Loucy (cell line): ENCODE measurements around the gene ST6GALNAC1.

Experiments used
- H2AFZ ChIP-seq: fragments of 200-600 bp; sonication (generic); 2 replicates; pipeline ENCODE4 v1.6.0; 2016; ENCODE audit warnings: antibody characterized with exemption, mild to moderate bottlenecking, low read length, moderate library complexity
- H3F3A ChIP-seq: fragments of 200-600 bp; 2 replicates; pipeline ENCODE4 v1.6.0; 2016; ENCODE audit warnings: antibody characterized with exemption, low read depth, mild to moderate bottlenecking
- H3K27me3 ChIP-seq: fragments of 200-600 bp; sonication (generic); 2 replicates; pipeline ENCODE4 v1.6.1; 2014; ENCODE audit warnings: low read length, mild to moderate bottlenecking; ENCODE audit not compliant: insufficient read depth, poor library complexity, severe bottlenecking
- H3K36me3 ChIP-seq: fragments of 200-600 bp; sonication (generic); 2 replicates; pipeline ENCODE4 v1.6.1; 2016; ENCODE audit warnings: low read length; ENCODE audit not compliant: insufficient read depth
- H3K4me1 ChIP-seq: fragments of 200-600 bp; sonication (generic); 2 replicates; pipeline ENCODE4 v1.5.1; 2014; ENCODE audit warnings: low read length, mild to moderate bottlenecking; ENCODE audit not compliant: insufficient read depth, poor library complexity, severe bottlenecking
- H3K4me2 ChIP-seq: fragments of 200-600 bp; sonication (generic); 2 replicates; pipeline ENCODE4 v1.6.0; 2014; ENCODE audit warnings: antibody characterized with exemption, low read length, low read depth, mild to moderate bottlenecking; ENCODE audit not compliant: poor library complexity, severe bottlenecking
- H3K4me3 ChIP-seq: fragments of 200-600 bp; sonication (generic); 2 replicates; pipeline ENCODE4 v1.5.1; 2014; ENCODE audit warnings: low read length, mild to moderate bottlenecking, mixed read lengths; ENCODE audit not compliant: poor library complexity, severe bottlenecking
- H3K79me2 ChIP-seq: fragments of 200-600 bp; sonication (generic); 2 replicates; pipeline ENCODE4 v1.6.1; 2014; ENCODE audit warnings: low read length; ENCODE audit not compliant: insufficient read depth
- H3K9ac ChIP-seq: fragments of 200-600 bp; sonication (generic); 2 replicates; pipeline ENCODE4 v1.6.0; 2014; ENCODE audit warnings: mild to moderate bottlenecking, low read depth, low read length, moderate library complexity; ENCODE audit not compliant: poor library complexity, severe bottlenecking
- H3K9me2 ChIP-seq: fragments of 200-600 bp; sonication (generic); replicated peaks from 2 replicates; pipeline ENCODE4 v1.6.1; 2016; ENCODE audit warnings: low read depth, low read length, mixed read lengths
- H3K9me3 ChIP-seq: fragments of 200-600 bp; sonication (generic); 2 replicates; pipeline ENCODE4 v1.6.1; 2014; ENCODE audit warnings: mild to moderate bottlenecking, antibody characterized with exemption, low read length, low read depth; ENCODE audit not compliant: insufficient read depth
- H4K20me1 ChIP-seq: fragments of 200-600 bp; sonication (generic); 2 replicates; pipeline ENCODE4 v1.6.0; 2014; ENCODE audit warnings: antibody characterized with exemption, low read length, mild to moderate bottlenecking; ENCODE audit not compliant: insufficient read depth, poor library complexity, severe bottlenecking
- EZH2phosphoT487 ChIP-seq: fragments of 200-600 bp; IDR thresholded peaks from 2 replicates; pipeline ENCODE4 v1.6.1; 2018; ENCODE audit warnings: antibody characterized with exemption, mild to moderate bottlenecking, moderate library complexity, borderline replicate concordance
- TF ChIP-seq, protein P1 (sequence below): fragments of 200-600 bp; sonication (generic); conservative IDR thresholded peaks from 2 replicates; pipeline ENCODE4 v1.5.1; 2014; ENCODE audit warnings: mild to moderate bottlenecking, antibody characterized with exemption, low read length

Gene ST6GALNAC1

DNA sequence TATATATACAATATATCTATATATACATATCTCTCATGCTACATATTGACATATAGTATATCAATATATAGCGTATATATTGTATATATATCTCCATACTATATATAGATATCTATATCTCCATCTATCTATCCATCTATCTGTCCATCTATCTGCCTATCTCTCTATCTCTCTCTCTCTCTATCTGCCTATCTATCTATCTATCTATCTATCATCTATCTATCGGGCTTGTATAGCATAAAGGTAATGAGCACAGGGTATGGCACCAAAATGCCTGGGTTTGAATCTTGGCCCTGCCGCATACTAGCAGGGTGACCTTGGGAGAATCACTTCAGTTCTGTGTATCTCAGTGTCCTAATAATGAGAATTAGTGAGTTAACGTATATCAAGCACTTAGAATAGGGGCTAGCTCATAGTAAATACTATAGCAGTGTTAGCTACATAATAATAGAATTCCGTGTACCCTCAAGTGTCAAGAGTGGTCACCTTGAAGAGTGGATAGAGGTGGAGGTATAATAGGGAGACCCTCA, 1.5 kb downstream of the ST6GALNAC1 start:
- Histone ChIP-seq H3K9me3 (no peaks in the 10 kb centered on the region), H3K9ac (no peak overlapping the region), H3K36me3 (no peaks in the 10 kb centered on the region), H3K79me2 (no peaks in the 10 kb centered on the region), H3K4me1 (peaks cover 6% of the 10 kb centered on the region), H2AFZ (no peak overlapping the region), H3K4me2 (no peak overlapping the region), H4K20me1 (no peaks in the 10 kb centered on the region), H3K4me3 (no peak overlapping the region), H3K27me3 (no peaks in the 10 kb centered on the region), H3F3A (peaks cover 4% of the 10 kb centered on the region; the same call in 1 of the 2 replicates), H3K9me2 (no peaks in the 10 kb centered on the region)
- no peak for TF ChIP-seq EZH2phosphoT487
- TF ChIP-seq, protein P1, sequence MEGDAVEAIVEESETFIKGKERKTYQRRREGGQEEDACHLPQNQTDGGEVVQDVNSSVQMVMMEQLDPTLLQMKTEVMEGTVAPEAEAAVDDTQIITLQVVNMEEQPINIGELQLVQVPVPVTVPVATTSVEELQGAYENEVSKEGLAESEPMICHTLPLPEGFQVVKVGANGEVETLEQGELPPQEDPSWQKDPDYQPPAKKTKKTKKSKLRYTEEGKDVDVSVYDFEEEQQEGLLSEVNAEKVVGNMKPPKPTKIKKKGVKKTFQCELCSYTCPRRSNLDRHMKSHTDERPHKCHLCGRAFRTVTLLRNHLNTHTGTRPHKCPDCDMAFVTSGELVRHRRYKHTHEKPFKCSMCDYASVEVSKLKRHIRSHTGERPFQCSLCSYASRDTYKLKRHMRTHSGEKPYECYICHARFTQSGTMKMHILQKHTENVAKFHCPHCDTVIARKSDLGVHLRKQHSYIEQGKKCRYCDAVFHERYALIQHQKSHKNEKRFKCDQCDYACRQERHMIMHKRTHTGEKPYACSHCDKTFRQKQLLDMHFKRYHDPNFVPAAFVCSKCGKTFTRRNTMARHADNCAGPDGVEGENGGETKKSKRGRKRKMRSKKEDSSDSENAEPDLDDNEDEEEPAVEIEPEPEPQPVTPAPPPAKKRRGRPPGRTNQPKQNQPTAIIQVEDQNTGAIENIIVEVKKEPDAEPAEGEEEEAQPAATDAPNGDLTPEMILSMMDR: no peak

DNA sequence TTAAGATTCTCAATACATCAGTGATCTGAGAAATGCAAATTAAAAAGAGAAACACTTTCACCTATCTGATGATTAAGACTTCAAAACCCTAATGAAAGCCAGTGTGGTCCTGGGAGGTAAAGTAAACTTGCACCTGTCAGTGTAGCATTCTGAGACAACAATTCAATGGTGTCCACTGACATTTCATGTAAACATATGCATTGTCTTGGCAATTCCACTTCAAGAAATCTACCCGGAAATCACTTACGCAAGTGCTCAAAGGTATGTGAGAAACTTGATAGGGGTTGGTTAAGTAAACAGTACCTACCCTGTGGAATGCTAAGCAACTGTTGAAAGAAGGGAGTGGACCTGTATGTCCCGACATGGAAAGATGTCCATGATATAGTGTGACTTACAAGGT, 2.1 kb downstream of the ST6GALNAC1 start:
- no peaks in the 10 kb centered on the region for H3K27me3 ChIP-seq
- no peaks in the 10 kb centered on the region for H3K9me3 ChIP-seq
- no peaks in the 10 kb centered on the region for H3K79me2 ChIP-seq
- H3K4me3 ChIP-seq: no peak overlapping the region
- peaks cover 4% of the 10 kb centered on the region; the same call in 1 of the 2 replicates for H3F3A ChIP-seq
- H3K4me1 ChIP-seq: peaks cover 6% of the 10 kb centered on the region
- H2AFZ ChIP-seq: no peak overlapping the region
- H3K36me3 ChIP-seq: no peaks in the 10 kb centered on the region
- no peak overlapping the region for H3K9ac ChIP-seq
- H3K4me2 ChIP-seq: no peak overlapping the region
- TF ChIP-seq, protein P1: no peak
- TF ChIP-seq EZH2phosphoT487: no peak
- H3K9me2 ChIP-seq: no peaks in the 10 kb centered on the region
- no peaks in the 10 kb centered on the region for H4K20me1 ChIP-seq

DNA sequence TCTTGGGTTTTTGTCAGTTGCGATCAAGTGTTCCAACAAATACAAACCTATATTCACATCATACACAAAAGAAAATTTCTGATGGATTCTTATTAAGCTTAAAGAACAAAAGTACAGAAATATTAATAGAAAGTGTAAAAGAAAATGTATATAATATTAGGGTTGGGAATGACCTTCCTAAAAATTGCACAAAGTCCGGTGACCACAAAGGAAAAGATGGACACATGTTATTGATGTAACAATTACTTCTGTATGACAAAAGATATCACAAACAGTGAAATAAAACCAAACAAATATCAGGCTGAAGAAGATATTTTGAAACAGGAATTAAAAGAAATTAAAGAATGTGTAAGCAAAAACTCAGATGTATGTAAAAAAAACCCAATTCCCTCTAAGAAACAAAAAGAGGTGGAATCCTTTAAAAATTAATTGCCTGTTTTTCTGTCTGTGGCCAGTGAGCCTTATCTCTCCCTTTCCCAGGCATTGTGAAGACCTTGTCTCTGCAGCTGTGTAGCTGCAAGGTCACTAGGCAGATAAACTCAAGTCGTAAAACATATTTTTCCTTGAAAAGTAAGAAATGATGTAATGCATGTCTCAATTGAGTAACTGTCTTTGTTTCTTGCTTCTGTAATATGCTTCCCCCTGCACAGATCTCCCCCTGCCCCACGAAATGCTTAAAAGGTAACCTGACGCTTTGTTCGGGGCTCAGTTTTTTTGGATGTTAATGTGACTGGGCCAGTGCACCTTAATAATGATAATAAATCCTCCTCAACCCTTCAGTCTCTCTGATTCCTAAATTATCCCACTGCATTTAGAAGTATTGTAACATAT, 2.8 kb downstream of the ST6GALNAC1 start:
- H3K27me3 ChIP-seq: no peaks in the 10 kb centered on the region
- H3K9me2 ChIP-seq: no peaks in the 10 kb centered on the region
- peaks cover 4% of the 10 kb centered on the region; the same call in 1 of the 2 replicates for H3F3A ChIP-seq
- H3K36me3 ChIP-seq: no peaks in the 10 kb centered on the region
- H3K9me3 ChIP-seq: no peaks in the 10 kb centered on the region
- no peak overlapping the region for H3K4me2 ChIP-seq
- no peak overlapping the region for H3K4me3 ChIP-seq
- peaks cover 6% of the 10 kb centered on the region for H3K4me1 ChIP-seq
- H4K20me1 ChIP-seq: no peaks in the 10 kb centered on the region
- H2AFZ ChIP-seq: no peak overlapping the region
- no peaks in the 10 kb centered on the region for H3K79me2 ChIP-seq
- TF ChIP-seq, protein P1: no peak
- TF ChIP-seq EZH2phosphoT487: no peak
- H3K9ac ChIP-seq: no peak overlapping the region
